H1 (cell line): ENCODE measurements around the gene LBR. TPM values are rescaled to one million over a fixed set of nuclear protein-coding genes. Genes with fewer than 3 reads are reported as not detected.

ENCODE experiments used
- CTCF ChIA-PET: fragments of 300-600 bp; sonication (Branson Sonifier 250); formaldehyde crosslinking; loops from one replicate; lab custom pipeline; 2021; ENCODE audit not compliant: partially characterized antibody; lab: Charles Lee
- POLR2A ChIA-PET: fragments of 300-600 bp; sonication (Branson Sonifier 250); formaldehyde crosslinking; loops from one replicate; lab custom pipeline; 2021; ENCODE audit warnings: inconsistent platforms; ENCODE audit not compliant: partially characterized antibody; lab: Charles Lee
- DNase-seq, 2 experiments: peaks; one replicate each; pipeline versions ENCODE4 v3.0.0 to v3.0.0-alpha.2; 2010 to 2022; ENCODE audit warnings: low spot score in 2 of 2, low read depth in 1 of 2, mixed read lengths in 1 of 2
- FAIRE-seq: peaks from 2 replicates; lab custom pipeline; 2011; peaks lifted over from hg19 to GRCh38; lab: Jason Lieb, UNC
- H2AFZ ChIP-seq: 2 replicates; pipeline ENCODE4 v1.8.1; 2012; ENCODE audit warnings: low read length, inconsistent platforms
- H2AK5ac ChIP-seq: 2 replicates; pipeline ENCODE4 v1.6.1; 2013; ENCODE audit warnings: low read depth, low read length
- H2BK120ac ChIP-seq: replicated peaks from 2 replicates; pipeline ENCODE3; 2013; ENCODE audit warnings: low read depth, low read length, inconsistent platforms
- H2BK12ac ChIP-seq: 2 replicates; pipeline ENCODE4 v1.6.1; 2013; ENCODE audit warnings: low read depth, low read length
- H2BK15ac ChIP-seq: 2 replicates; pipeline ENCODE4 v1.6.1; 2013; ENCODE audit warnings: low read length
- H2BK20ac ChIP-seq: 2 replicates; pipeline ENCODE4 v1.6.1; 2013; ENCODE audit warnings: low read length
- H2BK5ac ChIP-seq: 2 replicates; pipeline ENCODE4 v1.6.1; 2013; ENCODE audit warnings: low read depth, low read length
- H3K14ac ChIP-seq: 2 replicates; pipeline ENCODE4 v1.6.1; 2013; ENCODE audit warnings: inconsistent platforms; ENCODE audit not compliant: insufficient read length
- H3K18ac ChIP-seq: 2 replicates; pipeline ENCODE4 v1.6.1; 2013; ENCODE audit warnings: low read length; ENCODE audit errors: extremely low read depth
- H3K23ac ChIP-seq: 2 replicates; pipeline ENCODE4 v1.6.1; 2013; ENCODE audit warnings: inconsistent platforms; ENCODE audit not compliant: insufficient read length
- H3K23me2 ChIP-seq: 2 replicates; pipeline ENCODE4 v1.6.1; 2013; ENCODE audit warnings: low read depth, low read length
- H3K27ac ChIP-seq: 2 replicates; pipeline ENCODE4 v1.6.1; 2011; ENCODE audit warnings: low read depth, low read length, inconsistent platforms
- H3K27me3 ChIP-seq, 4 experiments: replicated peaks in 1 of 4; 1 replicate in 1 of 4; 2 replicates in 3 of 4; pipeline versions ENCODE4 v1.6.1 to v1.8.1; 2011 to 2013; ENCODE audit warnings: low read length in 3 of 4, mild to moderate bottlenecking in 3 of 4, inconsistent platforms in 2 of 4, mixed read lengths in 2 of 4, moderate library complexity in 1 of 4; ENCODE audit not compliant: control insufficient read depth in 3 of 4, insufficient read depth in 3 of 4; ENCODE audit errors: extremely low read depth in 1 of 4
- H3K36me3 ChIP-seq, 4 experiments: 2 replicates each; pipeline versions ENCODE4 v1.6.1 to v1.8.1; 2011 to 2013; ENCODE audit warnings: mild to moderate bottlenecking in 4 of 4, low read length in 3 of 4, moderate library complexity in 2 of 4, control low read depth in 1 of 4, inconsistent platforms in 1 of 4; ENCODE audit not compliant: insufficient read depth in 4 of 4, control insufficient read depth in 2 of 4
- H3K4ac ChIP-seq: replicated peaks from 2 replicates; pipeline ENCODE3; 2013; ENCODE audit warnings: low read length, low read depth, mixed read lengths, inconsistent platforms; ENCODE audit not compliant: insufficient read length
- H3K4me1 ChIP-seq, 4 experiments: replicated peaks in 1 of 4; 1 replicate in 1 of 4; 2 replicates in 3 of 4; pipeline versions ENCODE4 v1.6.1 to v1.8.1; 2011 to 2013; ENCODE audit warnings: low read length in 3 of 4, inconsistent platforms in 2 of 4, mixed read lengths in 1 of 4; ENCODE audit not compliant: insufficient read depth in 4 of 4, control insufficient read depth in 3 of 4
- H3K4me2 ChIP-seq, 2 experiments: 2 replicates each; pipeline versions ENCODE4 v1.6.1 to v1.8.1; 2011 to 2013; ENCODE audit warnings: low read depth in 2 of 2, low read length in 2 of 2, control low read depth in 1 of 2, inconsistent platforms in 1 of 2, mild to moderate bottlenecking in 1 of 2; ENCODE audit not compliant: insufficient read depth in 1 of 2
- H3K4me3 ChIP-seq, 4 experiments: fragments of 200-600, 300-600 bp in 1 of 4; sonication (generic), shearing (Covaris generic), sonication (Bioruptor Twin) in 1 of 4; 2 replicates each; pipeline versions ENCODE4 v1.5.1 to v1.8.1; 2011 to 2016; ENCODE audit warnings: low read length in 4 of 4, low read depth in 3 of 4, control low read depth in 2 of 4, inconsistent platforms in 2 of 4, mild to moderate bottlenecking in 2 of 4, mixed read lengths in 1 of 4, moderate library complexity in 1 of 4; ENCODE audit not compliant: insufficient read depth in 2 of 4; ENCODE audit errors: extremely low read depth in 1 of 4
- H3K56ac ChIP-seq: replicated peaks from 2 replicates; pipeline ENCODE3; 2013; ENCODE audit warnings: low read depth, mild to moderate bottlenecking, mixed read lengths, low read length, inconsistent platforms; ENCODE audit not compliant: insufficient read length
- H3K79me1 ChIP-seq: 2 replicates; pipeline ENCODE4 v1.6.1; 2013; ENCODE audit warnings: low read depth, low read length, control low read depth
- H3K79me2 ChIP-seq, 2 experiments: 2 replicates each; pipeline versions ENCODE4 v1.6.1 to v1.8.1; 2012 to 2013; ENCODE audit warnings: low read length in 2 of 2, mild to moderate bottlenecking in 2 of 2, inconsistent platforms in 1 of 2; ENCODE audit not compliant: insufficient read depth in 2 of 2, control insufficient read depth in 1 of 2
- H3K9ac ChIP-seq, 4 experiments: replicated peaks in 1 of 4; 1 replicate in 1 of 4; 2 replicates in 3 of 4; pipeline versions ENCODE4 v1.6.1 to v1.8.1; 2011 to 2013; ENCODE audit warnings: low read depth in 3 of 4, low read length in 3 of 4, control low read depth in 2 of 4, mild to moderate bottlenecking in 2 of 4, moderate library complexity in 2 of 4, inconsistent platforms in 1 of 4; ENCODE audit errors: extremely low read depth in 1 of 4
- H3K9me3 ChIP-seq, 2 experiments: 2 replicates each; pipeline versions ENCODE4 v1.6.1 to v1.8.1; 2012 to 2013; ENCODE audit warnings: mild to moderate bottlenecking in 2 of 2, moderate library complexity in 2 of 2, control low read depth in 1 of 2, inconsistent platforms in 1 of 2, low read depth in 1 of 2, low read length in 1 of 2, mixed read lengths in 1 of 2; ENCODE audit not compliant: insufficient read depth in 2 of 2
- H4K20me1 ChIP-seq, 2 experiments: replicated peaks in 1 of 2; 2 replicates each; pipeline versions ENCODE3 to v1.8.1; 2011 to 2013; ENCODE audit warnings: inconsistent platforms in 2 of 2, low read length in 2 of 2, mild to moderate bottlenecking in 1 of 2; ENCODE audit not compliant: insufficient read depth in 2 of 2, control insufficient read depth in 1 of 2
- H4K5ac ChIP-seq: 2 replicates; pipeline ENCODE4 v1.6.1; 2013; ENCODE audit warnings: low read length, low read depth, mixed read lengths, inconsistent platforms; ENCODE audit not compliant: insufficient read length
- H4K8ac ChIP-seq: 2 replicates; pipeline ENCODE4 v1.8.0; 2013; ENCODE audit warnings: mild to moderate bottlenecking, moderate library complexity, low read length, inconsistent platforms; ENCODE audit not compliant: insufficient read depth; ENCODE audit errors: extremely low read depth
- H4K91ac ChIP-seq: replicated peaks from 2 replicates; pipeline ENCODE3; 2013; ENCODE audit warnings: low read length, mixed read lengths, inconsistent platforms; ENCODE audit not compliant: insufficient read length
- BRCA1 ChIP-seq: IDR thresholded peaks from 2 replicates; pipeline ENCODE4 v1.6.1; 2012; ENCODE audit warnings: low read depth, low read length, improper control_type of control experiment
- WGBS, 2 experiments: shearing (Covaris generic) in 1 of 2; methylation state at CpG; one replicate each; pipeline versions ENCODE4 v1.1.6 to v1.1.7; 2013 to 2015; ENCODE audit warnings: low lambda C conversion rate in 2 of 2, mixed read lengths in 2 of 2, inconsistent platforms in 1 of 2, low coverage in 1 of 2, missing lambda C conversion rate in 1 of 2; ENCODE audit not compliant: insufficient replicate concordance in 2 of 2, insufficient coverage in 1 of 2, insufficient read length in 1 of 2; ENCODE audit errors: extremely low coverage in 1 of 2, missing lambda C conversion rate in 1 of 2; 5-methylcytosine and 5-hydroxymethylcytosine counted together
- polyA plus RNA-seq, 7 experiments: library from polyadenylated mRNA; depleted of rRNA in 3 of 7; stranded (reverse) in 5 of 7; unstranded in 2 of 7; fragments of >200 nt in 5 of 7; fragments of 200-250 nt in 2 of 7; gene quantifications; 1 replicate in 5 of 7; 2 replicates in 1 of 7; 4 replicates in 1 of 7; pipeline versions ENCODE4 v1.2.1 to v1.2.3, GENCODE V29; 2011 to 2013; ENCODE audit warnings: missing spikeins in 2 of 7, mixed read lengths in 2 of 7
- total RNA-seq: library from RNA; stranded (reverse); fragmentation: NEBNext Ultra II Directional; extraction: Animal tissue kit (Norgen Biotek cat#: 25700); gene quantifications from 2 replicates; pipeline ENCODE4 v1.2.1, GENCODE V29; 2021

The LBR gene
- total and polyA plus RNA-seq, 2 of the 8 experiments (the other 6 are each of a cell fraction or from before 2014, with no cell fraction given): 32.1 to 89.8 TPM

DNA sequence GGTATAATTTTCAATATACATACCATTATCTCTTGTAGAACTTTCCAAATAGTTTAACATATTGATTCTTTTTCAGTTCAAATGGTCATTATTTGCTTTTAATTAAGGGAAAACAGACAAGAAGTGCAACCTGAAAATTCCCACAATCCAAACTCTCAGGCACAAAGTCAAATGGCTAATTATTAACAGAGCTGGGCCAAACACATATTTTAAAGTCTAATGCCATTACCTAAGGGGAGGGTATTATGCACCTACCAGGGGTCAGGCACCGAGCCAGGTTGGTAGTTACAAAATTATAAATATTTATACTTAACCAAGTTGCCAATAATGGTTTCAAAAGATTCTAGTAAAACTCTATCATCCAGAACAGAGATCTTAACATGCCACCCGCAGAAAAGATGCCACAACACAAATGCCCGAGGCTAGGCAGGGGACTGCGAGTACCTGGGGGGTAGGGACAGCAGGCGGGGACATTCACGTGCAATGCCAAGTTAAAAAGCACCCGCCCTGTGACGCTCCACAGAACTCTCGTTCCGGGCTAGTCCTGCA, 15.0 kb downstream of the LBR start:
- FAIRE-seq (no peak), DNase-seq (no peak)
- Histone ChIP-seq H3K27ac (no peak overlapping the region), H2BK12ac (no peak overlapping the region), H3K14ac (no peak overlapping the region), H4K8ac (no peak overlapping the region), H3K4me2 (no peak overlapping the region), H2BK5ac (no peak overlapping the region), H2BK20ac (no peak overlapping the region), H2AFZ (no peak overlapping the region), H3K9ac (no peak overlapping the region), H3K18ac (no peak overlapping the region), H3K4ac (no peak overlapping the region), H3K79me1 (no peaks in the 10 kb centered on the region; the same call in 1 of the 2 replicates), H3K9me3 (no peaks in the 10 kb centered on the region), H4K20me1 (peaks cover 0 to 5% of the 10 kb centered on the region in 2 experiments), H3K56ac (no peak overlapping the region), H2AK5ac (no peak overlapping the region), H3K36me3 (peaks cover 3 to 45% (median 17%) of the 10 kb centered on the region in 4 experiments; a peak in 6 of 8 replicates), H2BK15ac (no peak overlapping the region), H4K5ac (no peak overlapping the region), H3K4me3 (no peak overlapping the region), H3K27me3 (no peaks in the 10 kb centered on the region), H3K23me2 (no peaks in the 10 kb centered on the region), H3K79me2 (no peaks in the 10 kb centered on the region), H3K4me1 (peaks cover 0 to 3% (median 1%) of the 10 kb centered on the region in 4 experiments; a peak in 2 of 7 replicates), H3K23ac (no peak overlapping the region), H4K91ac (no peak overlapping the region), H2BK120ac (no peak overlapping the region)
- CTCF ChIA-PET: interaction anchor here (0.7 to 4.1 kb wide), 3 partner anchors 9 to 390 kb away, joined by 3 to 17 read pairs (median 8); partner anchors contain the start of gene LBR
- POLR2A ChIA-PET: interaction anchor here (0.8 kb wide), 1 partner anchor 13 kb away, joined by 4 read pairs; no protein-coding TSS in a partner anchor
- 93% methylated on average over 10 of the region's 10 CpGs; no CpG with 5 or more reads in 1 of the 2 experiments for WGBS, 2 experiments
- no peak for TF ChIP-seq BRCA1
